Activated CD4-positive, alpha-beta T cell treated with anti-CD3 and anti-CD28 coated beads, Interleukin-10, Interleukin-2, amounts not matched to agents 100 ng/mL and 50 ng/mL, durations not matched to agents 16 hours and 8 hours (primary cell): ENCODE results near the gene MEN1.
"Not testable (repeated sequence)": the region's sequence is repeated elsewhere in the genome, so short reads cannot be mapped to it uniquely, and the experiment has no call there.

Source experiments
- DNase-seq: peaks from one replicate; pipeline ENCODE4 v3.0.0-alpha.2; 2020

The MEN1 gene

DNA sequence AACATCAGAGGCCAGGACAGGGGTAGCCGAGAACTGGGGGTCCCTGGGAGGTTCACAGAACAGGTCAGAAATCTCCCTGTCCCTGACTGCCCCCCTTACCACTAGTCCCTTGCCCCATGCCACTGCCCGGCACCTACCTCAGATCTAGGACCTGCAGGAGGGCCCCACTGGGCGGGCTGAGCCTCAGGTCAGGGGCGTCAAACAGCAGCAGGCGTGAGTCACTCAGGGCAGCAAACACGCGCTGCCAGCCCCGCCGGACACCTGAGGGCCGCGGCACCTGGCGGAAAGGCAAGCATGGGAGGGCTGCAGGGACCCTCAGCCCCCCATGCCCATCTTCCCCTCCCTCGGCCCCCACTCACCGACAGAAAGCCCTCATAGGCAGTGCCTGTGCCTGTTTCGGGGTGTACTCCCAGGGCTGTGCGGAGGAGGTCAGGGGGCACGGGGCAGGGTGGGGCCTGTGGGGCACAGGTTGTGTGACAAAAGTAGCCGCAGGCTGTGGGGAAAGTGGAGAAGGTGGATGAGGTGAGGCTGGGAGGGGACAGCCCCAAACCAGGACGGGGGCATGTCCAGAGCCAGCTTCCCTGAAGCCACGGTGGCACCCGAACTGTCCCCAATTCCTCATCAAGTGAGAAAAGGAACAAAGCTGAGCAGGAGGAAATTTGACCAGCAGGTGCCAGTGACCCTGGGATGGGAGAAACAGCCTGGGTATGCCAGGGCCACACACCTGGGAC, 22.3 kb upstream of the MEN1 start:
- no peak for DNase-seq

DNA sequence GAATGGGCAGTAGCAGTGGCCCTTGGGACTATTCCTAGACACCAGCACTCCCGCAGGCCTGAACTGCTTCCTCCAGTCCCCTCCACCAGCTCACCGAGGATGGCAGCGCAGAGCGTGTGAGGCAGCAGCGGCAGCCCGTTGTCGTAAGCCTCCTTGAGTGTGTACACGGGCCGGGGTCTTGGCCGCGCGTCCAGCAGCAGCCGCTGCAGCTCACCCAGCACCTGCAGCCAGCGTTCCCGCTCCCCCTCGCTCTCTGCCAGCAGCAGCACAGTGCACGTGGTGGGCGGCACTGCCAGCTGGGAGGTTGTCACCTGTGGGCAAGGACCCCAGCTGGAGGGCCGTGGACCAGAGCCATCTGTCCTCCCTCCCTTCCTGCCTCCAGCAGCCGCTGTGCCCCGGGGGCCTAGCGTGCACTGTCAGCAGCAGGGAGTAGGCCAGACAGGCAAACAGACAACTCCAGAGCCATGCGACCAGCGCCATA, 21.1 kb upstream of the MEN1 start:
- DNase-seq = no peak

DNA sequence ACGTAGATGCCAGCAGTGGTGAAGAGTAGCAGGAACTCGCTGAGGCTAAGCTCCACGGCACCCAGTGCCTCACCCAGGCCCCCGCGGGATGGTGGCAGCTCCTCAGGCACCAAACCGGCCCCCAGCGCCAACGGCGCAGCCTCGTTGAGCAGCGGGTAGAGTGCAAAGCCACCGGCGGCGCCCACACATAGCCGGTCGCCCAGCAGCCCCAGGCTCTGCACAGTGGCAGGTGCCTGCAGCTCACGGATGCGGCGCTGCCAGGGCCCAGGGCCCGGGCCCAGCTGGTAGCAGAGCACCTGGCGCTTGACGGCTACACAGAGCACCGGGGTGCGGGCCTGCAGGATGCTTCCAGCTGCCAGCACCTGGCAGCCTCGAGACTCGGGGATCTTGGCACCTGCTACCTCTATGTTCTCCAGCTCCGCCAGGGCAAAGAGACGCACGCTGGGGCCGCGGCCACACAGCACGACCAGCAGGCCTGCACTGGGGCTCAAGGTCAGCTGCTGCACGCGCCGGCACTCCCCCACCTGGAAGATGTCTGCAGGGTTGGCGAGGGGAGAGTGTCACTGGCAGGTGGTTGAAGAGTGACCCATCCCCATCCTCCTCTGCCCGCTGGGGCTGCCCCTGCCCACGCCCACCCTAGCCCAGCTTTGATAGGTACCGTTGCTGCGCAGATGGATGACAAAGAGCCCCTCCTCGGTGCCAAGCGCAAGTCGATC, 19.3 kb upstream of the MEN1 start:
- no peak for DNase-seq

GRCh38 chr11:64827451-64827839, 17.1 kb upstream of the MEN1 start:
- no peak for DNase-seq

GRCh38 chr11:64826578-64827450, 16.5 kb upstream of the MEN1 start:
- no peak for DNase-seq

GRCh38 chr11:64826062-64826461, 15.7 kb upstream of the MEN1 start:
- no peak for DNase-seq

GRCh38 chr11:64823568-64824119, 13.3 kb upstream of the MEN1 start:
- DNase-seq = no peak

DNA sequence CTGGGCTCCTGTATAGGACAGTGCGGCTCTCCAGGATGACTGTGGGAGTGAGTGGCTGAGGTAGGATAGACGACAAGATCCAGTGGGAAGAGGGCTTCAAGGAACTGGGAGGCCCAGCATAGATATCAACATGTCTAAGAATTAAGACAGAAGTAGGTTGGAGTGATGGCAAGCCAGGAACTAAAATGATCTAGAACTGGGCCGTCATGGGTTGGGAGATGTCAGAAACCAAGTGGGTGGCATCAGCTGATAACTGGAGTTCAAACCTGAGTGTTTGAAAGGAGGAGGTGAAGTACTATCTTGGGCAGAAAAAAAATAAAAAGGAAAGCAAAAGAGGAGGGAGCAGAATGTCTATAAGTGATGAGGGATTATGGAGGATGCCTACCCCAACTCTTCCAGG, 7.1 kb upstream of the MEN1 start:
- DNase-seq = no peak

GRCh38 chr11:64815433-64815832, 5.1 kb upstream of the MEN1 start:
- not testable (repeated sequence) for DNase-seq

GRCh38 chr11:64814712-64815187, 4.4 kb upstream of the MEN1 start:
- no peak for DNase-seq

DNA sequence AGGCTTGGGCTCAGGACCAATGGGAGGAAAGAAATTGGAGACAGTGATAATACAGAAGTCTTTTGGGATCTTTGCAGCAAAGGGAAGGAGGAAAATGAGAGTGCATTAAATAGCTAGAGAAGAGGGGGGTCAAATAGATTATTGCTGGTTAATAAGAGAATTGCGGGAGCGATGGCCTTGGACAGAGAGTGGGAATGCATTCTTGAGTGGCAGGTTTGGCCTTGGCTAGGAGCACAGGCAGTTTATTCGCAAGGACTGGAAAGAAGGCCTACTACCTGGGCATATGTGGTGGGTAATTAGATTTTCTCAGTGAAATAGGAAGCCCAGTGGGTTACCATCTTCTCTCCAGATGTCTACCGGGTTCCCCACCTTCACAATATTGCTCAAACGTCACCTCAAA, 3.5 kb upstream of the MEN1 start:
- no peak for DNase-seq

- no peak for DNase-seq
These were observed 531 bp upstream of the MEN1 start for GRCh38 chr11:64810891-64811272.

DNA sequence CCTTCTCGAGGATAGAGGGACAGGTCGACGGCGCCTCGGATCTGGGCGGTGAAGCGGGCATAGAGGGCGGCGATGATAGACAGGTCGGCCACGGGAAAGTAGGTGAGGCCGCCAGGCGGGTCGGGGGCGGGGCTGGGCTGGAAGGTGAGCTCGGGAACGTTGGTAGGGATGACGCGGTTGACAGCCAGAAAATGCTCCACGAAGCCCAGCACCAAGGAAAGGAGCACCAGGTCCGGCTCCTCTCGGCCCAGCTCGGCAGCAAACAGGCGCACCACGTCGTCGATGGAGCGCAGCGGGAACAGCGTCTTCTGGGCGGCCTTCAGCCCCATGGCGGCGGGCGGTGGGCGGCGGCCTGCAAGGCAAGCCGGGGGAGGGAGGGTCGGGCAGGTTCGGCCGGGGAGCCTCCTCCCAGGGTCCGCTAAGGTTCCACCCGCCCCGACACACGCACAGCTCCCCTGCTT, 540 bp downstream of the MEN1 start:
- peak; percentile 6 for DNase-seq

DNA sequence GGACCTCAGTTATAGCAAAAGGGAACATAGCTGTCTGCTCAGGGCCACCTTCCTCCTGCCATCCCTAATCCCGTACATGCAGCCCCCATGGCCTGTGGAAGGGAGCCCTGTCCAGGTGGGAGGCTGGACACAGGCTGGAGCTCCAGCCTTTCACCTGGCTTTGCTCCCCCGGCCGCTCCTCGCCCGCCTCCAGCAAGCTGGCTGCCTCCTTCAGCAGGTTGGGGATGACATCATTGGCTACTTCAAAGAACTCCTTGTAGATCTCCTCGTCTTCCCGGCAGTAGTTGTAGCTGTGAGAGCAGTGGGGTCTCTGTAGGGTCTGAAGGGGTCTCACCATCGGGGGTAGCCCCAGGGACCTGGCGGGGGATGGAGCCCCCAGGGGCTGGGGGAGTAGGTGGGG, 4.9 kb downstream of the MEN1 start:
- no peak for DNase-seq

- no peak for DNase-seq
These were observed 5.8 kb downstream of the MEN1 start for GRCh38 chr11:64804346-64805210.

GRCh38 chr11:64803846-64804345, 6.5 kb downstream of the MEN1 start:
- no peak for DNase-seq

- peak; percentile 91 for DNase-seq
These were observed 7.0 kb downstream of the MEN1 start, which contains the start of gene MAP4K2 for GRCh38 chr11:64803158-64803845. Gene MAP4K2, minus strand, starts transcription at chr11:64803214. Its CDS starts 65 bp downstream, at chr11:64803149.

DNA sequence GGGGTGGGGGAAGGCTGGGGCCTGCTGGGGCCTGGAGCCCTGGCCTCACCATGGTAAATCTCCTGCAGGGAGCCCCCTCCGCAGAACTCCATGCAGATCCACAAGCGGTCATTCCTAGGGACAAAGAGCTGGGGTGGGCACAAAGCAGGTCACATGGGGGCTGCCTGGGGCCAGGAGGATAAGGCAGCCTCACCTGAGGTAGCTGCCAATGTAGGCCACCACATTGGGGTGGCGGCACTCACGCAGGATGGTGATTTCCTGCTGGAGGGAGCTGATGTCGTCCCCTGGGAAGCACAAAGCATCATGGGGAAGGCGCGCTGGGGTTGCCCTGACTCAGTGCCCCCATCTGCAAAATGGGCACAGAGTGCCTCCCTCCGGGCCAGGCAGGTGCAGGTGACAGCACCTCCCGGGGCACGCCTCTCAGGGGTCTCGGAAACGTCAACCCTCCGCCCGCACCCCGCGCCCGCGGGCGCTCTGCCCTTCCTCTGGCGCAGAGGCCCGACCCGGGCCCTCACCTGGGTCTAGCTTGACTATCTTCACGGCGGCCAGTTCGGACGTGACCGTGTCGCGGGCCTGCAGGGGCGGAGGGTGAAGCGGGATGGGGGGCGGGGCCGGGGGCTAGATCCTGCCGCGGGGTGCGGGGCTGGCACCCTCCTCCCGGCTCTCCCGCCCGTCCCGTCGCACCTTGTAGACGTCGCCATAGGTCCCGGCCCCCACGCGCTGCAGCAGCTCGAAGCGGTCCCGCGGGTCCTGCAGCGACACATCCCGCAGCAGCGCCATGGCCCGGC, 7.8 kb downstream of the MEN1 start:
- peak; percentile 56 for DNase-seq

- DNase-seq = peak; percentile 18
These were observed 8.6 kb downstream of the MEN1 start for GRCh38 chr11:64801561-64802369.
